ENCODE data around the gene TTC8.
"Not testable (repeated sequence)": the region's sequence is repeated elsewhere in the genome, so short reads cannot be mapped to it uniquely, and the experiment has no call there.

TTC8 gene

GRCh38 chr14:88825503-88825902 is 1.1 kb downstream of the TTC8 start:
- DNase-seq: no peak

DNA sequence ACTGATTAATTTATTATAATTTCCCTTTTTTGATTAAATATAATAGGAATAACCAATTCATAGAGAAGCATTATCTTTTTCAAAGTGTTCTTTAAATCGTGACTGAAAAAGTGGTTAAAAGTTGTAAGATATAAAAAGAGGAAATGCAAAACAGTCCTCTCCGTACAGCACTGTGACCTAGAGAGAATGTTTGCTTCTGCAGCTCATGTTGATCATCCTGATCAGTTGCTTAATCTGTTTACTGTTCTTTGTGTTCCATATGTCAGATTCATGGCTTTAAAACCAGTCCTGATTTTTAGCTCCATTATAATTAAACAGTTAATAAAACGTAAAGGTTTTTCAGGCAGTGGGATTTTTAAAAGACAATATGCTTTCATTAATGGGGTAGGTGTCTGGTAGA is 4.7 kb downstream of the TTC8 start:
- peak; percentile 24 for DNase-seq

- DNase-seq: no peak
Observed at GRCh38 chr14:88829685-88830302, 5.3 kb downstream of the TTC8 start.

- no peak for DNase-seq
Observed at GRCh38 chr14:88831284-88831683, 6.8 kb downstream of the TTC8 start.

GRCh38 chr14:88834883-88835431 is 10.5 kb downstream of the TTC8 start:
- no peak for DNase-seq

DNA sequence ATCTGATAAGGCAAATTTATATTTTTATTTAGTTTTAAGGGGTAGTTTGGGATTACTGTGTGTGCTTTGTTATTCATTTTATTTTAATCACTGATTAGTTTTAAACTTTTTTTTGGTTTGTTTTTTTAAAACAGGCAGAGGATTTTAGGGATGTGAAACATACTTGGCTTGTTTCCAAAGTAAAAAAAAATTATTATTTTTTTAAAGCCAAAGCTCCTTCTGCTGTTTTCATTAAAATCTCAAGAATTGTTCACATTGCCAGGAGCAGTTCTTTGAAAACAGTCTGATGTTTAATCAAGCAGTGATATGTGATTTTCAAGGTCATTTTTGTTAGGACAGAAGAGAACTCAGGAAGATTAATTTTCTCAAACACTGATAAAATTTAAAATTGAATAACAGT is 11.2 kb downstream of the TTC8 start:
- DNase-seq: no peak

DNA sequence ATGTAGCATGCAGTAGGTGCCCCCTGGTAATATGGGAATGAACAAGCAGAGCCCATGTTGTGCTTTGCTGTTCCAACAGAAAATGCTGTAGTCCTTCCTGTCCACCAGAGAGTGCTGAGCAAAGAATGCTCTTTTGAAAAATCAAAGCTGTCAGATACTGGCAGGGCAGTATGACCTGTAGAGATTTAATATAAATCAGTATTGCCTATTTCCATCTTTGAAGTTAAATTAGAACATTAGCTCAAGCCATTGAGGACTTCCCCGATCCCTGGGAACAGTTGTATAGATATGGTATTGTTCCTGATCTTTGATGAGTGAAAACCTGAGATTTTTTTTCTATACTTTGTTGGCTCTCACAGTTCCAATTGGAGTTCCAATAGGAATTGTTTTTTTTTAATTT is 13.0 kb downstream of the TTC8 start:
- DNase-seq: no peak

DNA sequence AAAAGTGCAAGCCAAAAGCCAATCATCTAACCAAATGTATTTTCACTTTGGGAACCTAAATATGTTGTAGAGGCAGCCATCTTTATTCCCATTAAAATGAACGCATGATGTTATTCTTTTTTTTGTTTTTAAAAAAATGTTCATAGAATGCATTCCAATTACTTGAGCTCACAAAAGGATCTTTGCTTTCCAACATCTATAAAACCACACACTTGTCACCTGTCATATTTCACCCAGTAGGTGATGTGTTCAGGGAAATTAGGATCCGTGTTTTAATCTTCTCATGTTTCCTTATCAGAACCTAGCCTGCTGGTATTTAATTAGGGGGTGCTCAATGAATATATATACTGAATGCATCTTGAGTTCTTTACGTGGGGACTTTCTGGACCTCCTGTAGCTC is 13.6 kb downstream of the TTC8 start:
- no peak for DNase-seq

GRCh38 chr14:88840926-88841325 is 16.5 kb downstream of the TTC8 start:
- DNase-seq: no peak

GRCh38 chr14:88841741-88842140 is 17.3 kb downstream of the TTC8 start:
- DNase-seq: no peak

DNA sequence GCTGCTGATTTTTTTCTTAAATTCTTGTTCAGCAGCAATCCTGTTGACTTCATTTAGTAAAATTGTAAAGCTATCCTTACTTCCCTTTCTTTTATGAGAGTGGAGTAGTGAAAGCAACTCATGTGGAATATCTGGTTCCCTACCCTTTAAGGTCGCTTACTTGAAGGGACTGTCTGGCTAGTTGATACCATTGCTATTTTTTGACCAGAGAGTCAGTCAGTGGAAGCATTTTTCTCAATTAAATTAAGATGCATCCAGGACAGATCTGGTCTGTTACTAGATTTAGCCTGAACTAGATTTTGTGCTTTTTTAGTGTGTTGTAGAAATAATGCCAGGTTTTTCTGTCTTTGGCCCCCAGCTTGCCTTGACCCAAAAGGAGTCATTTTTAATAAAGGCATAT is 18.0 kb downstream of the TTC8 start:
- no peak for DNase-seq

- DNase-seq: no peak
Observed at GRCh38 chr14:88844980-88845491, 20.6 kb downstream of the TTC8 start.

GRCh38 chr14:88848571-88848970 is 24.1 kb downstream of the TTC8 start:
- no peak for DNase-seq

DNA sequence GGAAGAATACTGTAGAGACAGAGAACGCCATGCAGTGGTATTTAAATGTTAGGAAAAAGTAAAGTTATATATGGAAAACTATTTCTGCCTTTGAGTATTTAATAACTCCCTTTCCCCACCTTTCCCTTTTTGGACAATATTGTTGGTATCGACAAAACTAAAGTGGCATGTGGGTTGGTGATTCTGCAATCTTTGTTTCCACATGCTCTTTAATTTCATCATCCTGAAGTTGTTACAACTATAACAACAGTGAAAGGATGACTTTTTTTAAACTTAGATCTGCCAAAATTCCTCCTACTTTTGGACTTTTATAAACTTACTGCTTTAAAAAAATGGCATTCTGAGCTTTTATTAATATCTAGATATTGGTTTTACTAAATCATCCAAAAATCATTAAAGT is 25.3 kb downstream of the TTC8 start:
- DNase-seq: no peak

DNA sequence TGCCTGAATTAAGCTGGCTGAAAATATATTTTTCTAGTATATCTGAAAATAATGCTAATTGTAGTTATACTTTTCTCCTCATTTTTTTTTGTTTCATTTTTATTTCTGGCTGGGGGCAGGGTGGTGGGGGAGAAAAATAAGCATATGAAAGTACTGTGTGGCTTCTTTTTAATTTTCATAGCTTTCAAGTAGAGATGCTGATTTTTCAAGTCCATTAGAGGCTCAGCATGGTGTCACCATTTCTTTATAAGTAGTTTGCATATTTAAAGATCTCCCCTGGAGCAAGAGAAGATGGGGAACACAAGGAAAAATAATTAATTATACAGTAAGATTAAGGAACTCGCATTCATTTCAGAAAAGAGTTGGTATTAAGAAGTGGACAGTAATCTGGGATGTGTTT is 27.1 kb downstream of the TTC8 start:
- no peak for DNase-seq

DNA sequence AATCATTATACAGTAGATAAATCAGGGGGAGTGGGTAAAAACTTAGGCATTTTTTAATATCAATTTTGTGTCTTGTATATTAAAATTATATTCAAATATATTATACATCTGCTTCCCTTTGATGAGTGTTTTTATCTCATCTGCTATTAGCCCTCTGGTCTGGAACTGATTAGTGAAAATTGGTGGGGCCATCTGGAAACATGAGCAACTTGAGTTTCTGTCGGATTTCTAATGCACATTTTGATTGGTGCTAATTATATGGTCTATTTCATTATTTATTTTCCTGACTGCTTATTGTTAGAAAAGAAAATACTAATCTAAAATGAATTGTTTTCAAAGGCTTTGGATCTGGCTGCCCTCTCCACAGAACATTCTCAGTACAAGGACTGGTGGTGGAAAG is 28.2 kb downstream of the TTC8 start:
- DNase-seq: no peak

DNA sequence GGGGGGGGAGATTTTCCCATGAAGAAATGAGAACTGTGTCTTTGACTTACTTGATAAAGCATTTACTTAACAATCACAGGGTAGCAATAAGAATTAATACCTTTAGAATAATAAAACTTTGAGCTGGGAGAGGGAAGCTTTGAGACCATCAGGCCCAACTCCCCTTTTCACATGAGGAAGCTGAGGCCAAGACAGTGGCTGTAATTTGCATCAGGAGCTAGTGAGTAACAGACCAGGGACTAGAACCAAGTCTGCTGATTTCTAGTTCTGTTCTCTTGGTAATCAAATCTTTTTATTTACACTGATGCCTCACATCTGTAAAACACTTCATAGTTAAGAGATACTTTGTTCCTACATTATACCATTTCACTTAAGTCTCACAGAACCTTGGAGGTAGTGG is 28.7 kb downstream of the TTC8 start:
- DNase-seq: no peak

GRCh38 chr14:88856786-88857366 is 32.4 kb downstream of the TTC8 start:
- no peak for DNase-seq

DNA sequence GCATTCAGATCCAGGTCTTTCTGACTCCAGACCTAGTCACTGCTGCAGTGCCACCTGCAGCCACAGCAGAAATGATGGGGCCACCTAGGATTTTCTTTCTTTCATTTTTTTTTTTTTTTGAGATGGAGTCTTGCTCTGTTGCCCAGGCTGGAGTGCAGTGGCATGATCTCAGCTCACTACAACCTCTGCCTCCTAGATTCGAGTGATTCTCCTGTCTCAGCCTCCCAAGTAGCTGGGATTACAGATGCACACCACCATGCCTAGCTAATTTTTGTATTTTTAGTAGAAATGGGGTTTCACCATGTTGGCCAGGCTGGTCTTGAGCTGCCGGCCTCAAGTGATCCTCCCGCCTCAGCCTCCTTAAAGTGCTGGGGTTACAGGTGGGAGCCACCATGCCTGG is 33.4 kb downstream of the TTC8 start:
- not testable (repeated sequence) for DNase-seq

DNA sequence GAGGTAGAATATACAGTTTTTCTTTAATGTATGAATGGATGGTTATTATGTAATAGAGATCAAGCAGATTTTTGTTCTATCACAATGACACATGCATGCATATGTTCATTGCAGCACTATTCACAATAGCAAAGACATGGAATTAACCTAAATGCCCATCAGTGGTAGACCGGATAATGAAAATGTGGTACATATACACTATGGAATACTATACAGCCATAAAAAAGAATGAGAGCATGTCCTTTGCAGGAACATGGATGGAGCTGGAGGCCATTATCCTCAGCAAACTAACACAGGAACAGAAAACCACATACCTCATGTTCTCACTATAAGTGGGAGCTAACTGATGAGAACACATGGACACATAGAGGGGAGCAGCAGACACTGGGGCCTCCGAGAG is 34.7 kb downstream of the TTC8 start:
- not testable (repeated sequence) for DNase-seq

- no peak for DNase-seq
Observed at GRCh38 chr14:88863167-88863566, 38.7 kb downstream of the TTC8 start.

DNA sequence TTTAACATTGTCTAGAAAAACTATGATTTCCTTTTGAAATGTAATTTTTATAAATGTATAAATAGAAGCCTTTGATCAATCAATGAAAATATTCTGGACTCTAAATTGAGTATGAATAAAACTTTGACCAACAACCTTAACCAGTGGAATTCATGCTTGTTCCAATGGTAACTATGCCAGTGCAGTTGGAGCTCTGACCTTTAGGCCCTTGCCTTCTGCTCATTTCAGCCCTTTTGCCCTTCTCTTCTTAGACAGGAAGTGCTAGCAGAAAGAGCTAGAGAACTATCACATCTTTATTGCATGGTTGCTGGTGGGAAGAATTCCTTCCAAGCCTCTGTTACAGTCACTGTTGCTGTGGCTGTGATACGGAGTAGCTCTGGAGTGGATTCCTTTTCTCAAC is 39.7 kb downstream of the TTC8 start:
- no peak for DNase-seq

DNA sequence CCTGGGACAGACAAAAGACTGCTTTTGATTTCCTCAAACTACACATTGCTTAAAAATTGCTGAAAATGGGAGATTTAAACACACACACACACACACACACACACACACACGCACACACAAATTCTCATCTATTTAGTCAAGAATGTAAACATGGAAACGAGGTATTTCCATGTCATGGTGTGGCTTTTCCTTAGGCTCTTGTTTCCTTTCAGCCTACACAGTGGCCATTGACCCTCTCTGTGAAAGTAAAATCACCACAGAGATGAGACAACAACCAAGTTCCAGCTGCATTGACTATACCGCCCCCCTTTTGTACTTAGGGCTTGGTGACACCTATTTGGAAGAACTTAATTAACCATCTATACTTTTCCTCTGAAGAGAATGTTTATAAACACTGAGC is 41.9 kb downstream of the TTC8 start:
- DNase-seq: no peak

- DNase-seq: no peak
Observed at GRCh38 chr14:88868558-88869159, 44.2 kb downstream of the TTC8 start.

Measured in MV-4-11 (cell line).